H1 (cell line): Measurements from ENCODE around the gene ABCF2. TPM values are rescaled to one million over a fixed set of nuclear protein-coding genes. Genes with fewer than 3 reads are reported as not detected.

Experiments
- ATF2 ChIP-seq: IDR thresholded peaks from 2 replicates; pipeline ENCODE4 v1.6.1; 2012; ENCODE audit warnings: low read length, inconsistent platforms
- BACH1 ChIP-seq: IDR thresholded peaks from 2 replicates; pipeline ENCODE4 v1.6.1; 2012; ENCODE audit warnings: low read length, improper control_type of control experiment
- CEBPB ChIP-seq: IDR thresholded peaks from 2 replicates; pipeline ENCODE4 v1.6.1; 2012; ENCODE audit warnings: low read depth, low read length
- CHD2 ChIP-seq: IDR thresholded peaks from 2 replicates; pipeline ENCODE4 v1.6.1; 2012; ENCODE audit warnings: low read length, improper control_type of control experiment
- E2F6 ChIP-seq: IDR thresholded peaks from 2 replicates; pipeline ENCODE4 v1.6.1; 2012; ENCODE audit warnings: inconsistent platforms
- EZH2 ChIP-seq: fragments of 200-600 bp; sonication (generic); IDR thresholded peaks from 2 replicates; pipeline ENCODE4 v1.7.1; 2012; ENCODE audit warnings: low read depth, mild to moderate bottlenecking, moderate library complexity, low read length, inconsistent platforms; ENCODE audit not compliant: severe bottlenecking
- FOSL1 ChIP-seq: IDR thresholded peaks from 2 replicates; pipeline ENCODE4 v1.6.1; 2011; ENCODE audit warnings: mild to moderate bottlenecking, low read depth, low read length, moderate library complexity; ENCODE audit not compliant: insufficient read depth
- GABPA ChIP-seq: IDR thresholded peaks from 2 replicates; pipeline ENCODE4 v1.6.1; 2011; ENCODE audit warnings: mild to moderate bottlenecking, low read length, moderate library complexity, borderline replicate concordance; ENCODE audit not compliant: insufficient read depth
- GTF2F1 ChIP-seq: IDR thresholded peaks from 2 replicates; pipeline ENCODE4 v1.6.1; 2012; ENCODE audit warnings: low read depth, low read length, improper control_type of control experiment, borderline replicate concordance
- JUN ChIP-seq: IDR thresholded peaks from 2 replicates; pipeline ENCODE4 v1.6.1; 2011; ENCODE audit warnings: low read depth, mild to moderate bottlenecking, improper control_type of control experiment, low read length
- KDM1A ChIP-seq: fragments of 200-600, 300-600 bp; sonication (generic); IDR thresholded peaks from 2 replicates; pipeline ENCODE4 v1.7.1; 2016; ENCODE audit warnings: mild to moderate bottlenecking, low read length, borderline replicate concordance
- NANOG ChIP-seq: IDR thresholded peaks from 2 replicates; pipeline ENCODE4 v1.6.1; 2011; ENCODE audit warnings: low read length, low read depth, mild to moderate bottlenecking, inconsistent platforms; ENCODE audit not compliant: insufficient read depth, poor library complexity, severe bottlenecking
- NRF1 ChIP-seq: IDR thresholded peaks from 2 replicates; pipeline ENCODE4 v1.6.1; 2011; ENCODE audit warnings: mild to moderate bottlenecking, low read depth, low read length, improper control_type of control experiment
- PHF8 ChIP-seq: fragments of 200-600 bp; sonication (generic); conservative IDR thresholded peaks from 2 replicates; pipeline ENCODE4 v1.7.1; 2012; ENCODE audit warnings: low read depth, mild to moderate bottlenecking, inconsistent platforms, low read length, moderate library complexity
- POLR2AphosphoS5 ChIP-seq: IDR thresholded peaks from 2 replicates; pipeline ENCODE4 v1.6.1; 2011; ENCODE audit warnings: low read depth, low read length
- POU5F1 ChIP-seq: IDR thresholded peaks from 2 replicates; pipeline ENCODE4 v1.6.1; 2011; ENCODE audit warnings: low read depth, mild to moderate bottlenecking, low read length, moderate library complexity
- SIX5 ChIP-seq: IDR thresholded peaks from 2 replicates; pipeline ENCODE4 v1.6.1; 2011; ENCODE audit warnings: mild to moderate bottlenecking, low read depth, low read length
- SP1 ChIP-seq: IDR thresholded peaks from 2 replicates; pipeline ENCODE4 v1.6.1; 2011; ENCODE audit warnings: low read depth, low read length
- SP4 ChIP-seq: IDR thresholded peaks from 2 replicates; pipeline ENCODE4 v1.6.1; 2012; ENCODE audit warnings: low read length, inconsistent platforms
- TBP ChIP-seq: IDR thresholded peaks from 2 replicates; pipeline ENCODE4 v1.6.1; 2011; ENCODE audit warnings: low read depth, low read length, improper control_type of control experiment
- USF2 ChIP-seq: IDR thresholded peaks from 2 replicates; pipeline ENCODE4 v1.6.1; 2011; ENCODE audit warnings: low read length, improper control_type of control experiment
- polyA plus RNA-seq, 7 experiments: library from polyadenylated mRNA; depleted of rRNA in 3 of 7; stranded (reverse) in 5 of 7; unstranded in 2 of 7; fragments of >200 nt in 5 of 7; fragments of 200-250 nt in 2 of 7; gene quantifications; 1 replicate in 5 of 7; 2 replicates in 1 of 7; 4 replicates in 1 of 7; pipeline versions ENCODE4 v1.2.1 to v1.2.3, GENCODE V29; 2011 to 2013; ENCODE audit warnings: missing spikeins in 2 of 7, mixed read lengths in 2 of 7
- total RNA-seq: library from RNA; stranded (reverse); fragmentation: NEBNext Ultra II Directional; extraction: Animal tissue kit (Norgen Biotek cat#: 25700); gene quantifications from 2 replicates; pipeline ENCODE4 v1.2.1, GENCODE V29; 2021

The ABCF2 gene
- total and polyA plus RNA-seq, 2 of the 8 experiments (the other 6 are each of a cell fraction or from before 2014, with no cell fraction given): 28.0 to 55.0 TPM

- 0 out of 2 replicates have a peak, but pooled peaks have one; percentile 54 for TF ChIP-seq E2F6
- TF ChIP-seq NRF1: no peak
- no peak for TF ChIP-seq GTF2F1
- TF ChIP-seq EZH2: no peak
- TF ChIP-seq GABPA: no peak
- no peak for TF ChIP-seq PHF8
- no peak for TF ChIP-seq FOSL1
- TF ChIP-seq ATF2: peak; percentile 73; the same call in 1 of the 2 replicates
- TF ChIP-seq POU5F1: no peak
- TF ChIP-seq SP4: peak; percentile 71; the same call in 1 of the 2 replicates
- TF ChIP-seq CEBPB: no peak
- TF ChIP-seq TBP: no peak
- no peak for TF ChIP-seq BACH1
- peak; percentile 47; the same call in 1 of the 2 replicates for TF ChIP-seq KDM1A
- TF ChIP-seq SIX5: no peak
- TF ChIP-seq USF2: no peak; the same call in 1 of the 2 replicates
- TF ChIP-seq POLR2AphosphoS5: no peak
- TF ChIP-seq CHD2: no peak
- no peak for TF ChIP-seq SP1
- TF ChIP-seq NANOG: no peak
- TF ChIP-seq JUN: no peak
Measured at GRCh38 chr7:151172273-151173141, 54.5 kb downstream of the ABCF2 start (continued).
